Measurements from ENCODE around the gene TFPI.

- TF ChIP-seq CTCF (IDR thresholded peaks at IDR 0.05) (no peak), EP300 (IDR thresholded peaks at IDR 0.05) (no peak), POLR2A (IDR thresholded peaks at IDR 0.05) (no peak)
These were observed 49.8 kb downstream of the TFPI start for GRCh38 chr2:187504312-187504921.

All from tibial nerve (tissue), 4 donors.